Naive thymus-derived CD4-positive, alpha-beta T cell (primary cell): Measurements from ENCODE around the gene NEURL1. TPM values are rescaled to one million over a fixed set of nuclear protein-coding genes. Genes with fewer than 3 reads are reported as not detected.
A peak's percentile ranks its signal among the peaks of the same experiment; 100 is the strongest.

Experiments used
- ATAC-seq: fragments of 150-1000 bp; cut with Tn5 transposase; 2 replicates; pipeline ENCODE4 v1.10.0; 2021; ENCODE audit warnings: mild to moderate bottlenecking, moderate library complexity
- CTCF ChIA-PET: fragments of 350-600 bp; sonication (Branson Sonifier 250); formaldehyde crosslinking; loops from one replicate; lab custom pipeline; 2021; ENCODE audit warnings: antibody characterized with exemption; lab: Charles Lee
- POLR2A ChIA-PET: fragments of 350-600 bp; sonication (Branson Sonifier 250); formaldehyde crosslinking; loops from one replicate; lab custom pipeline; 2021; ENCODE audit warnings: antibody characterized with exemption, inconsistent platforms; lab: Charles Lee
- DNase-seq, 9 donors: peaks; one replicate each; pipeline versions ENCODE4 v3.0.0 to v3.0.0-alpha.2; 2020 to 2022; ENCODE audit warnings: mixed read lengths in 1 of 9
- H3K27ac ChIP-seq: one replicate; pipeline ENCODE4 v1.7.0; 2013; ENCODE audit warnings: mild to moderate bottlenecking, low read depth, low read length, moderate library complexity
- H3K27me3 ChIP-seq, 2 donors: one replicate each; pipeline ENCODE4 v1.7.0; 2013; ENCODE audit warnings: low read length in 2 of 2, mild to moderate bottlenecking in 2 of 2, moderate library complexity in 2 of 2; ENCODE audit not compliant: control insufficient read depth in 2 of 2, insufficient read depth in 2 of 2
- H3K36me3 ChIP-seq, 3 experiments: 1 replicate in 2 of 3; 2 replicates in 1 of 3; pipeline ENCODE4 v1.7.0; 2013; ENCODE audit warnings: low read length in 3 of 3, mild to moderate bottlenecking in 3 of 3, moderate library complexity in 1 of 3; ENCODE audit not compliant: insufficient read depth in 3 of 3, control insufficient read depth in 2 of 3
- H3K4me1 ChIP-seq, 2 donors: one replicate each; pipeline ENCODE4 v1.7.0; 2013; ENCODE audit warnings: low read length in 2 of 2, mild to moderate bottlenecking in 2 of 2, moderate library complexity in 1 of 2; ENCODE audit not compliant: control insufficient read depth in 2 of 2, insufficient read depth in 2 of 2
- H3K4me3 ChIP-seq: 2 replicates; pipeline ENCODE4 v1.7.0; 2013; ENCODE audit warnings: mild to moderate bottlenecking, low read length
- H3K9me3 ChIP-seq, 3 experiments: 1 replicate in 2 of 3; 2 replicates in 1 of 3; pipeline ENCODE4 v1.7.0; 2013; ENCODE audit warnings: low read length in 3 of 3; ENCODE audit not compliant: control insufficient read depth in 2 of 3
- H3K27ac Mint-ChIP-seq, 9 donors: one replicate each; pipeline ENCODE4 v1.8.0; 2020 to 2022; ENCODE audit warnings: mixed read lengths in 9 of 9, mild to moderate bottlenecking in 8 of 9, moderate library complexity in 5 of 9, inconsistent platforms in 2 of 9
- H3K27me3 Mint-ChIP-seq, 5 donors: one replicate each; pipeline ENCODE4 v1.8.0; 2021 to 2022; ENCODE audit warnings: mixed read lengths in 5 of 5, mild to moderate bottlenecking in 1 of 5
- H3K36me3 Mint-ChIP-seq, 5 donors: one replicate each; pipeline ENCODE4 v1.8.0; 2020 to 2022; ENCODE audit warnings: mixed read lengths in 5 of 5, mild to moderate bottlenecking in 3 of 5, inconsistent platforms in 1 of 5
- H3K4me1 Mint-ChIP-seq, 7 donors: one replicate each; pipeline ENCODE4 v1.8.0; 2020 to 2022; ENCODE audit warnings: mixed read lengths in 7 of 7, mild to moderate bottlenecking in 3 of 7, inconsistent platforms in 1 of 7
- H3K4me3 Mint-ChIP-seq, 10 donors: one replicate each; pipeline ENCODE4 v1.8.0; 2020 to 2022; ENCODE audit warnings: mild to moderate bottlenecking in 10 of 10, mixed read lengths in 10 of 10, moderate library complexity in 6 of 10, inconsistent platforms in 2 of 10
- H3K9me3 Mint-ChIP-seq, 11 donors: one replicate each; pipeline ENCODE4 v1.8.0; 2020 to 2022; ENCODE audit warnings: mixed read lengths in 11 of 11, mild to moderate bottlenecking in 4 of 11, inconsistent platforms in 1 of 11, moderate library complexity in 1 of 11
- intact Hi-C, 2 donors: fragments of 100-400 bp; cut with micrococcal nuclease; formaldehyde crosslinking; loops; one replicate each; pipeline ENCODE4 v1.15.1; 2023
- polyA plus RNA-seq, 2 donors: library from polyadenylated mRNA; unstranded; fragments of 300-500 nt; fragmentation: Illumina TruSeq; gene quantifications; one replicate each; pipeline ENCODE4 v1.2.3, GENCODE V29; 2021
- total RNA-seq, 6 experiments: library from RNA in 5 of 6; stranded (reverse) in 5 of 6; gene quantifications; 1 replicate in 5 of 6; 2 replicates in 1 of 6; pipeline ENCODE4 v1.2.3 and lab custom pipeline; 2021 to 2026

NEURL1 gene
- total and polyA plus RNA-seq, 7 experiments from 2014 or later: 0.76 to 9.2 (median 1.1) TPM

GRCh38 chr10:103459615-103460014, 33.9 kb upstream of the NEURL1 start:
- intact Hi-C loops: no loop called here
- peaks cover 0 to 7% of the 10 kb centered on the region in 2 donors for H3K4me1 ChIP-seq
- H3K27me3 Mint-ChIP-seq: peaks cover 0 to 13% (median 0%) of the 10 kb centered on the region in 5 donors
- no peak for ATAC-seq
- no peak overlapping the region for H3K27ac ChIP-seq
- DNase-seq: no peak
- H3K4me1 Mint-ChIP-seq: peaks cover 0 to 20% (median 0%) of the 10 kb centered on the region in 7 donors
- no peak overlapping the region for H3K27ac Mint-ChIP-seq
- H3K36me3 ChIP-seq: no peaks in the 10 kb centered on the region
- no peak overlapping the region for H3K4me3 ChIP-seq
- peaks cover 0 to 1% (median 0%) of the 10 kb centered on the region in 11 donors for H3K9me3 Mint-ChIP-seq
- CTCF ChIA-PET: no interaction called here
- H3K36me3 Mint-ChIP-seq: no peaks in the 10 kb centered on the region
- no peaks in the 10 kb centered on the region for H3K27me3 ChIP-seq
- no peaks in the 10 kb centered on the region for H3K9me3 ChIP-seq
- POLR2A ChIA-PET: interaction anchor here (0.6 to 1.4 kb wide), 2 partner anchors 8 to 9 kb away, joined by 3 to 5 read pairs; no protein-coding TSS in a partner anchor
- H3K4me3 Mint-ChIP-seq: peak overlapping the region in 1 of 10 donors; percentile 59

- Histone ChIP-seq H3K36me3 (no peaks in the 10 kb centered on the region), H3K27me3 (no peaks in the 10 kb centered on the region), H3K27ac (no peak overlapping the region), H3K4me1 (peaks cover 0 to 7% of the 10 kb centered on the region in 2 donors), H3K4me3 (no peak overlapping the region), H3K9me3 (no peaks in the 10 kb centered on the region)
- H3K9me3 Mint-ChIP-seq: no peaks in the 10 kb centered on the region
- CTCF ChIA-PET: no interaction called here
- intact Hi-C loops: no loop called here
- DNase-seq: no peak
- no peak overlapping the region for H3K4me3 Mint-ChIP-seq
- H3K4me1 Mint-ChIP-seq: peaks cover 0 to 34% (median 0%) of the 10 kb centered on the region in 7 donors
- peaks cover 0 to 13% (median 0%) of the 10 kb centered on the region in 5 donors for H3K27me3 Mint-ChIP-seq
- H3K27ac Mint-ChIP-seq: no peak overlapping the region
- ATAC-seq: no peak
- peaks cover 0 to 4% (median 0%) of the 10 kb centered on the region in 5 donors for H3K36me3 Mint-ChIP-seq
- POLR2A ChIA-PET: no interaction called here
Observed at GRCh38 chr10:103463499-103463898, 30.0 kb upstream of the NEURL1 start.

GRCh38 chr10:103465411-103466179, 27.9 kb upstream of the NEURL1 start:
- peaks cover 4 to 40% (median 9%) of the 10 kb centered on the region in 7 donors for H3K4me1 Mint-ChIP-seq
- ATAC-seq (peak; percentile 32), DNase-seq (no peak)
- Histone ChIP-seq H3K36me3 (no peaks in the 10 kb centered on the region), H3K27ac (no peak overlapping the region), H3K9me3 (no peaks in the 10 kb centered on the region), H3K27me3 (no peaks in the 10 kb centered on the region), H3K4me3 (no peak overlapping the region), H3K4me1 (peaks cover 2 to 5% of the 10 kb centered on the region in 2 donors)
- H3K9me3 Mint-ChIP-seq: no peaks in the 10 kb centered on the region
- ChIA-PET POLR2A (no interaction called here), CTCF (interaction anchor here (1.0 to 1.1 kb wide), 2 partner anchors 49 to 50 kb away, joined by 3 to 4 read pairs; no protein-coding TSS in a partner anchor)
- H3K36me3 Mint-ChIP-seq: peaks cover 0 to 10% (median 0%) of the 10 kb centered on the region in 5 donors
- no peak overlapping the region for H3K27ac Mint-ChIP-seq
- no peak overlapping the region for H3K4me3 Mint-ChIP-seq
- peaks cover 0 to 13% (median 0%) of the 10 kb centered on the region in 5 donors for H3K27me3 Mint-ChIP-seq
- intact Hi-C loops: no loop called here

GRCh38 chr10:103466734-103467133, 26.8 kb upstream of the NEURL1 start:
- no peak for ATAC-seq

GRCh38 chr10:103467406-103467805, 26.1 kb upstream of the NEURL1 start:
- CTCF ChIA-PET: no interaction called here
- H3K36me3 Mint-ChIP-seq: peaks cover 0 to 16% (median 0%) of the 10 kb centered on the region in 5 donors
- POLR2A ChIA-PET: no interaction called here
- Histone ChIP-seq H3K9me3 (no peaks in the 10 kb centered on the region), H3K27me3 (no peaks in the 10 kb centered on the region), H3K4me3 (no peak overlapping the region), H3K4me1 (peaks cover 18 to 23% of the 10 kb centered on the region in 2 donors), H3K27ac (no peak overlapping the region), H3K36me3 (no peaks in the 10 kb centered on the region)
- ATAC-seq: no peak
- no peak overlapping the region for H3K4me3 Mint-ChIP-seq
- peaks cover 0 to 10% (median 0%) of the 10 kb centered on the region in 5 donors for H3K27me3 Mint-ChIP-seq
- H3K4me1 Mint-ChIP-seq: peaks cover 18 to 56% (median 25%) of the 10 kb centered on the region in 7 donors
- H3K9me3 Mint-ChIP-seq: no peaks in the 10 kb centered on the region
- intact Hi-C loops: no loop called here
- DNase-seq: no peak
- peak overlapping the region in 2 of 9 donors; percentile 39 to 44 for H3K27ac Mint-ChIP-seq

More at GRCh38 chr10:103466734-103467133, 26.8 kb upstream of the NEURL1 start:
- Histone ChIP-seq H3K4me3 (no peak overlapping the region), H3K27me3 (no peaks in the 10 kb centered on the region), H3K27ac (no peak overlapping the region), H3K36me3 (no peaks in the 10 kb centered on the region), H3K9me3 (no peaks in the 10 kb centered on the region), H3K4me1 (peaks cover 14 to 16% of the 10 kb centered on the region in 2 donors)
- H3K27me3 Mint-ChIP-seq: peaks cover 0 to 10% (median 0%) of the 10 kb centered on the region in 5 donors
- H3K4me1 Mint-ChIP-seq: peaks cover 13 to 50% (median 21%) of the 10 kb centered on the region in 7 donors
- H3K36me3 Mint-ChIP-seq: peaks cover 0 to 16% (median 0%) of the 10 kb centered on the region in 5 donors
- no peaks in the 10 kb centered on the region for H3K9me3 Mint-ChIP-seq
- ChIA-PET CTCF (no interaction called here), POLR2A (no interaction called here)
- intact Hi-C loops: no loop called here
- H3K4me3 Mint-ChIP-seq: no peak overlapping the region
- DNase-seq: no peak
- peak overlapping the region in 1 of 9 donors; percentile 39 for H3K27ac Mint-ChIP-seq

GRCh38 chr10:103469201-103469600, 24.3 kb upstream of the NEURL1 start:
- ATAC-seq (no peak), DNase-seq (no peak)
- POLR2A ChIA-PET: no interaction called here
- peaks cover 20 to 65% (median 29%) of the 10 kb centered on the region in 7 donors for H3K4me1 Mint-ChIP-seq
- Histone ChIP-seq H3K9me3 (no peaks in the 10 kb centered on the region), H3K27ac (no peak overlapping the region), H3K27me3 (no peaks in the 10 kb centered on the region), H3K4me3 (no peak overlapping the region), H3K36me3 (no peaks in the 10 kb centered on the region), H3K4me1 (peaks cover 18 to 24% of the 10 kb centered on the region in 2 donors)
- H3K36me3 Mint-ChIP-seq: peaks cover 0 to 19% (median 0%) of the 10 kb centered on the region in 5 donors
- peak overlapping the region in 3 of 9 donors; percentile 2 to 89 (median 3) for H3K27ac Mint-ChIP-seq
- intact Hi-C loops: no loop called here
- no peak overlapping the region for H3K4me3 Mint-ChIP-seq
- CTCF ChIA-PET: no interaction called here
- H3K9me3 Mint-ChIP-seq: no peaks in the 10 kb centered on the region
- no peaks in the 10 kb centered on the region for H3K27me3 Mint-ChIP-seq
